GM18520 (cell line): ENCODE results near the gene ZNF148.

ENCODE experiments used
- ATAC-seq: cut with Tn5 transposase; IDR thresholded peaks from one replicate; pipeline ENCODE4 v1.9.1; 2021; ENCODE audit not compliant: unreplicated experiment

The ZNF148 gene

GRCh38 chr3:125334675-125335560, 40.2 kb downstream of the ZNF148 start:
- ATAC-seq = no peak

- no peak for ATAC-seq
These were observed 42.6 kb downstream of the ZNF148 start for GRCh38 chr3:125332504-125332903.

GRCh38 chr3:125331243-125331642, 43.9 kb downstream of the ZNF148 start:
- ATAC-seq = no peak

- no peak for ATAC-seq
These were observed 48.2 kb downstream of the ZNF148 start for GRCh38 chr3:125326957-125327356.

DNA sequence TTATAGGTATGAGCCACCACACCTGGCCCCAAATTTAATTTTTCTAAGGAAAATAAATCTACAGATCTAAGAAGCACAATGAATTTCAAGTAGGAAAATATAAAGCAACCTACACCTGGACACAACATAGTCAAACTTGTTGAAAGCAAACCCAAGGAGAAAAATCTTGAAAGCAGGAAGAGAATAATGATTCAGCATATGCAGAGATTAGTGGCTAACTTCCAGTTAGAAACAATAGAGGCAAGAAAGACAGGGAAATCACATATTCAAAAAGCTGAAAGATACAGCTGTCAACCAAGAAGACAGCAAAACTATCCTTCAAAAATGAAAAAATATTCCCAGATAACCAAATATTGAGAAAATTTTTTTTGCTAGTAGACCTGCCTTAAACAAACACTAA, 49.4 kb downstream of the ZNF148 start:
- ATAC-seq = no peak

- no peak for ATAC-seq
These were observed 50.8 kb downstream of the ZNF148 start for GRCh38 chr3:125324341-125324740.

DNA sequence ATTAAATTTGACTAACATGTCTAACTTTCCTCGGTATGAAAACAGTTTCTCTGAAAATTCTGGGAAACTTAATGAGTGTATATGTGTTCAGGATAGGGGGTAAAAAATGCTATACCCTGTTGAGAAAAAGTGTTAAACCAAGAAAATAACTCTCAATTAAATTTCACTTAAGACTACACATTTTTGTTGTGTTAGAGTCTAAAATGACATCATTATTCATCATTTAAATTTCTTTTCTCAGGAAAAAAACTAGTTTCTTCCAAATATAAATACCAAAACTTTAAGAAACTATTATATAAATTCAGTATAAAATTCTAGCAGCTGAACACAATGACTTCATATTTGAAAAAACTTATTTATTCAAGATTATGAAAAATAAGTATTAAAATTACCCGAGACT, 52.2 kb downstream of the ZNF148 start:
- ATAC-seq = no peak

GRCh38 chr3:125322166-125322565, 53.0 kb downstream of the ZNF148 start:
- ATAC-seq = no peak

- ATAC-seq = no peak
These were observed 55.4 kb downstream of the ZNF148 start for GRCh38 chr3:125319765-125320164.

DNA sequence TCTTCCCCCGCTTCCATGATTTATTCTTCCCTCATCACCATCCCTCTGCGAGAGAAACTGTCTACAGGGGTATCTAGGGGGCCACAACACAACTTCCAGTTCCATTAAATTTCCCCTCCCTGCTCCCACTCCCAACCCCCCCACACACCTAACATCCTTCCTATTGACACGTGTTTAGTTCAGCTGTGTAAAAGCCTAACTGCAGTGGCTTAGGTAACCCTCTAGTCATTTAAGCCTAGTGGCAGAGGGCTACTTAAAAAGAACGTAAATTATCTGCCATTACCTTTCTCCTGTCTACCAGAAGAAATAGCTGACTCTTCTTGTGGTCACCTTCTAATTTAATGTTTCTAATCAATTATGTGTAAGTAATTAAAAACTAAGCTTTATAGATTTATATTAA, 56.3 kb downstream of the ZNF148 start:
- ATAC-seq = no peak

DNA sequence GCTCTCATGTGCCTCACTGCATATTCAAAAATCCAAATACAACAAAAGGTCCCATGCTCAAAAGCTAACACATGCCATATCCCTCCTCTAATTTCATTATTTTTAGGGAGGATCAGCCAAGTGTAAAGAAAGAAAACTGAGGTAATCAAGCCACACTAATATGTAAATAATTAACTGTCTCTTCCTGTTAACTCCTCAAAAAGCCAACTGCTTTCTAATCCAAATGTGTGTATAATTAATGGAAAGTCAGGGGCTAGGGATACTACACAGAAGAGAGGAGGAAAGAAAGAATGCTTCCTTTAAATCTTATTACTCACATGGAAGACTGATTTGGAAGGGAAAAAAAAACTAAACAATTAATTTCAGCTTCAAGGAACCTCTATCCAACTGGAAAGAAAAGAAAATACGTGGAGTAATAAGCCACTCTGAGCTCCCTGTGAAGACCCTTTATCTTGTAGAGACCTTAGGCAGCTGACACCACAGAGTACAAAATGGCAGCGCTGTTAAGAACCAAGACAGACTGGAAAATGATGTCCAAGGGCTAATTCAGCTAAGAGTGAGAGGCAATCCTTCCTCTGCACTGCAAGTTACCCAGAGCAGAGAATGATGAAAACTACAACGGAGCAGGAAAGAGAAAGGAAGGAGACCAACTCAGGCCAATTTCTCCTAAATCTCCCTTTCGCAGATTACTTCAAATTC, 56.8 kb downstream of the ZNF148 start:
- no peak for ATAC-seq

DNA sequence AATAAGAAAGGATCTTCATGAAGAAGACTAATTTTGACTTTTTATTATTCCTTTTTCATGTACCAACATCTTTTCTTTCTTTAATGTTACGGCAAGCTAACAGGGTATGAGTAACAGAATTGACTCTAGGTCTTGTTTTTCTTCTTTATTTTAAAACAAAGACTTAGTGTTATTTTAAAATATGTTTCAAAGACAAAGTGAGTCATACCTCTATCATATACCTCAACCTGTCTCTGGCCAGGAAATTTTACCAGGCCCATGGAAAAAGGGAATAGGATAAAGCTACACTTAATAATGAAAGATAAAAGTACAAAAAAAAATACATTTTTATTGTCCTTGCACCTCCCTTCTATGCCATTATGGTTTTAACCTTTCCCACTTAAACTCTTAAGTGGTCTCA, 57.4 kb downstream of the ZNF148 start:
- no peak for ATAC-seq

DNA sequence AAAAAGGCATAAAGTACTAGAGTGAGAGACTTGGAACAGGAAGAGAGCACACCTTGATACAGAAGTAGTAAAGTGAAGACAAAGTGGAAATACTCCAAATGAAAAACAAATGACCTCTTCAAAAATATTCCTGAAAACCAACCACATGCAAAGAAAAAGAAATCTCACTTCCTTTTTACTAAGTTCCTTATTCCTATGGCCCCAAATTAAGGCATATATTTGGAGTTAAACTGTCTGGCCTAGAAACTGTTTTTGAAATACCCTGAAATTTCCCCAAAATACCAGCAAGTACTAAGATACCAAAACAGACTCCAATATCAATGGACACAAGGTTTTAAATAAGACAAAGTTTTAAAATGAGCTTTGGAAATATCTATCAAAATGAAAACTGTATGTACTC, 58.2 kb downstream of the ZNF148 start:
- no peak for ATAC-seq

DNA sequence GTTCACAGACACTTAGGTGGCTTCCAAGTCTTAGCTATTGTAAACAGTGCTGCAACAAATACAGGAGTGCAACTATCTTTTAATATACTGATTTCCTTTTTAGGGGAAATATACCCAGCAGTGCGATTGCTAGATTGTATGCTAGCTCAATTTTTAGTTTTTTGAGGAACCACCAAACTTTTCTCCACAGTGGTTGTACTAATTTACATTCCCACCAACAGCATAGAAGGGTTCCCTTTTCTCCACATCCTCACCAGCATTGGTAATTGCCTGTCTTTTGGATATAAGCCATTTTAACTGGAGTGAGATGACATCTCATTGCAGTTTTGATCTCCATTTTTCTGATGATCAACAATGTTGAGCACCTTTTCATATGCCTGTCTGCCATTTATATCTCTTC, 58.9 kb downstream of the ZNF148 start:
- ATAC-seq = no peak

DNA sequence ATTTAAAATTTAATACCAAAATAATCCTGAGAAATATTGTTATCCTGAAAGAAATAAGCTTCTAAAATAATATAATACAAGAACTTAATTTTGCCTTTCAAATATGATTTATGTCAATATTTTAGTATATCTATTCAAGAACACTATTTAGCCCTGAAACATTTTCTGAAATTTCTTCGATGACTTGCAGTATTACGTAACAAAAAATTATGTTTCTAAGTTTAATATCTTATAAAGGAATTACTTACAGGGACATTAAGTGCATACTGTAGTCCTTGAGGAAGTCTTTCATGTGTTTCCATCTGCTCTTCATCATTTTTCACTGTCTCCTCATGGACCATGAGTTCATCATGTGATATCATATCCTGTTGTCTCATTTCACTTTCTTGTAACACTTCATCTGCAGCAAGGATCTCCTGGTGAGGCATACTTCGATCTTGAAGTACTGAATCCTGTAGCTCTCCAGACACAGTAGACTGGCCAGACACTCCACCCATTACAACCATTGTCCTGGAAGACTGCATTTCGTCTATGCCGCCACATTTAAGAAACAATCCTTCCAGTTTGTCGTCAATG, 62.0 kb downstream of the ZNF148 start:
- no peak for ATAC-seq

DNA sequence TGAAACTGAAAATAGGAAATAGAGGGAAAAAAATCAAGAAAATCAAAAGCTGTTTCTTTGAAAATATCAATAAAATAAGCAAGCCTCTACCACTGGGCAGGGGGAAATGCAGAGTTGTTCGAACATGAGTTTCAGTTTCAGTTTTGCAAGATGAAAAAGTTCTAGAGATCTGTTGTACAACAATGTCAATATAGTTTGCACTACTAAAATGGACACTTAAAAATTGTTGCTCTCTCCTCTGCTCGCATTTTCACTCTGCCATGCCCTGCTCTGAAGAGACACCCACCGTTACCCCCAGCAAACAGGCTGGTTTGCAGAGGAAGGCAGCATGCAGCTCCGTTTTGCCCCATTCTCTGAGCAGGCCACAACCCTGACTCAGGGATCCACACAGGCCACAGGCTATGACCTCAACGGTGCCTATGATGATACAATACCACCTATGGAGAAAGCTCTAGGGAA, 64.5 kb downstream of the ZNF148 start:
- ATAC-seq = no peak

GRCh38 chr3:125309476-125309875, 65.6 kb downstream of the ZNF148 start:
- no peak for ATAC-seq

DNA sequence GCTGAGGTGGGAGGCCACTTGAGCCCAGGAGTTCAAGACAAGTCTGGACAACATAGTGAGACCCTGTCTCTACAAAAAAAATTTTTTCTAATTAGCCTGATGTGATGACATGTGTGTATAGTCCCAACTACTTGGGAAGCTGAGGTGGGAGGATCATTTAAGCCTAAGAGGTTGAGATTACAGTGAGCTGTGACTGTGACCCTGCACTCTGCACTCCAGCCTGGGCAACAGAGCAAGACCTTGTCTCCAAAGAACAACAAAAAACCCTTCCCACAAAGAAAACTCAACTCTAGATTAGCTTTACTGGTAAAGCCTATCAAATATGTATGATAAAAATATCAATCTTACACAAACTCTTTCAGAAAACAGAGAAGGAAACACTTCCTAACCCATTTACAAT, 68.5 kb downstream of the ZNF148 start:
- ATAC-seq = no peak

- no peak for ATAC-seq
These were observed 72.2 kb downstream of the ZNF148 start for GRCh38 chr3:125302932-125303331.

- no peak for ATAC-seq
These were observed 74.7 kb downstream of the ZNF148 start for GRCh38 chr3:125300416-125300815.

- ATAC-seq = no peak
These were observed 80.7 kb downstream of the ZNF148 start for GRCh38 chr3:125294411-125294810.

DNA sequence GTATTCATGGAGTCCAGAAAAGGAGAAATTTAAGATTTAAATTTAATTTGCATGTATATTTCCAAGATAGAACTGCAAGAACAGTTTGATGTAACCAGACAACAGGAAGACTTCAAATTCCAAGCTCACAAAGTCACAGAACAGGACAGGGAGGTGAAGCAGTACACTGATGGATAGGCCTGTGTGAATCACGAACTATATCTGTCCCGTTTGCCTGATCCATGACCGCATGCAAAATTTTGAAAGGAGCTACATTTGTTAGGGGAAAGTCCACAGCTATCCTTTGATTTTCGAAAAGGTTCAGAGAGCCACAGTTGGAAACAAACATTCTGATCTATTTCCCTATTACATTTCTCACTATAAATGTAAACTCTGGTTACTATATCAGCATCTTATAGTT, 83.1 kb downstream of the ZNF148 start:
- ATAC-seq = no peak
